K562 (cell line): ENCODE measurements around the gene PRDM15. TPM values are rescaled to one million over a fixed set of nuclear protein-coding genes. Genes with fewer than 3 reads are reported as not detected.

ENCODE experiments used
- ARID1B ChIP-seq: fragments of 450-650 bp; IDR thresholded peaks from 2 replicates; pipeline ENCODE4 v1.6.1; 2016; ENCODE audit warnings: antibody characterized with exemption, mild to moderate bottlenecking, inconsistent platforms
- HDAC3 ChIP-seq: fragments of 450-650 bp; IDR thresholded peaks from 2 replicates; pipeline ENCODE4 v1.6.1; 2018; ENCODE audit warnings: borderline replicate concordance, mild to moderate bottlenecking, moderate library complexity; ENCODE audit not compliant: partially characterized antibody
- HMG20B ChIP-seq: fragments of 250-450 bp; sonication (Bioruptor Pico); IDR thresholded peaks from 2 replicates; pipeline ENCODE4 v1.5.0; 2021; ENCODE audit warnings: mild to moderate bottlenecking
- L3MBTL2 ChIP-seq: fragments of 450-650 bp; IDR thresholded peaks from 2 replicates; pipeline ENCODE4 v1.6.1; 2016; ENCODE audit warnings: mild to moderate bottlenecking, moderate library complexity
- MEF2D ChIP-seq: conservative IDR thresholded peaks from 2 replicates; pipeline ENCODE4 v1.6.1; 2016; ENCODE audit warnings: low read depth, missing genetic modification characterization, missing compliant biosample characterization
- POLR2G ChIP-seq: fragments of 200-400 bp; formaldehyde crosslinking; IDR thresholded peaks from 2 replicates; pipeline ENCODE4 v1.6.1; 2017; ENCODE audit warnings: low read depth, mild to moderate bottlenecking, antibody characterized with exemption, low read length, moderate library complexity
- PRPF4 ChIP-seq: fragments of 200-400 bp; formaldehyde crosslinking; IDR thresholded peaks from one replicate; pipeline ENCODE4 v1.6.1; 2017; ENCODE audit warnings: low read length, low read depth, mild to moderate bottlenecking; ENCODE audit not compliant: insufficient read depth, poor library complexity, severe bottlenecking
- RBM22 ChIP-seq: fragments of 200-400 bp; formaldehyde crosslinking; IDR thresholded peaks from 2 replicates; pipeline ENCODE4 v1.6.1; 2018; ENCODE audit warnings: low read length, low read depth; ENCODE audit not compliant: poor library complexity, severe bottlenecking
- RBM34 ChIP-seq: fragments of 200-400 bp; formaldehyde crosslinking; IDR thresholded peaks from 2 replicates; pipeline ENCODE4 v1.6.1; 2018; ENCODE audit warnings: low read length, borderline replicate concordance; ENCODE audit not compliant: insufficient read depth
- SRF ChIP-seq, 2 experiments: fragments of 250-450, 450-650 bp in 1 of 2; sonication (Bioruptor Pico) in 1 of 2; sonication (generic) in 1 of 2; formaldehyde crosslinking; IDR thresholded peaks; 2 replicates each; pipeline versions ENCODE4 v1.5.0 to v1.5.1; 2020 to 2022; ENCODE audit warnings: mild to moderate bottlenecking in 1 of 2, missing genetic modification reagents in 1 of 2
- TARDBP ChIP-seq: fragments of 450-650 bp; IDR thresholded peaks from 2 replicates; pipeline ENCODE4 v1.6.1; 2016
- ZC3H4 ChIP-seq: sonication (generic); formaldehyde crosslinking; IDR thresholded peaks from 2 replicates; pipeline ENCODE4 v1.9.0; 2021; ENCODE audit warnings: missing genetic modification reagents, borderline replicate concordance
- ZFX ChIP-seq: sonication (generic); formaldehyde crosslinking; IDR thresholded peaks from 2 replicates; pipeline ENCODE4 v1.8.0; 2022; ENCODE audit warnings: mild to moderate bottlenecking, missing genetic modification reagents, moderate library complexity
- ZNF589 ChIP-seq: fragments of 200-800 bp; sonication (Bioruptor generic); IDR thresholded peaks from 2 replicates; pipeline ENCODE4 v1.6.1; 2016; ENCODE audit warnings: low read depth, missing genetic modification characterization, missing compliant biosample characterization
- ZNF79 ChIP-seq: fragments of 250-450 bp; sonication (Bioruptor Pico); IDR thresholded peaks from 2 replicates; pipeline ENCODE4 v1.4.0; 2020; ENCODE audit warnings: low read depth, mild to moderate bottlenecking, moderate library complexity
- polyA plus RNA-seq, 8 experiments: library from polyadenylated mRNA; depleted of rRNA in 4 of 8; stranded (reverse) in 5 of 8; unstranded in 3 of 8; fragments of >200 nt; fragmentation: Nextera tagmentation in 2 of 8; fragmentation: Illumina TruSeq in 1 of 8; extraction: Ambion mirVana in 2 of 8; extraction: Trizol in 1 of 8; gene quantifications; 2 replicates each; pipeline versions ENCODE4 v1.2.1 to v1.2.3, GENCODE V29; 2011 to 2014; ENCODE audit warnings: inconsistent platforms in 1 of 8, missing spikeins in 1 of 8
- total RNA-seq, 7 experiments: library from RNA; depleted of rRNA in 6 of 7; stranded (reverse); fragments of >200 nt in 6 of 7; fragmentation: Illumina TruSeq in 2 of 7; extraction: Trizol in 2 of 7; gene quantifications; 2 replicates each; pipeline versions ENCODE4 v1.2.1 to v1.2.3, GENCODE V29; 2011 to 2021; ENCODE audit warnings: low replicate concordance in 1 of 7
- TF ChIP-seq, protein P1 (sequence below), 2 experiments: IDR thresholded peaks; 2 replicates each; pipeline ENCODE4 v1.6.1; 2011; ENCODE audit warnings: borderline replicate concordance in 1 of 2, control low read depth in 1 of 2, low read depth in 1 of 2, low read length in 1 of 2, mild to moderate bottlenecking in 1 of 2, mixed read lengths in 1 of 2, moderate library complexity in 1 of 2; ENCODE audit not compliant: insufficient read depth in 1 of 2, insufficient read length in 1 of 2, poor library complexity in 1 of 2, severe bottlenecking in 1 of 2; ENCODE audit errors: extremely low read depth in 1 of 2
- TF ChIP-seq, protein P2 (sequence below): sonication (generic); formaldehyde crosslinking; IDR thresholded peaks from 2 replicates; pipeline ENCODE4 v1.8.0; 2023; ENCODE audit warnings: missing genetic modification reagents, mild to moderate bottlenecking, borderline replicate concordance
- TF ChIP-seq, protein P3 (sequence below): fragments of 450-650 bp; IDR thresholded peaks from 2 replicates; pipeline ENCODE4 v1.6.1; 2016; ENCODE audit warnings: mild to moderate bottlenecking

Gene PRDM15
- total and polyA plus RNA-seq, 9 of the 15 experiments (the other 6 are each of a cell fraction or from before 2014, with no cell fraction given): 0.93 to 9.2 (median 6.2) TPM

DNA sequence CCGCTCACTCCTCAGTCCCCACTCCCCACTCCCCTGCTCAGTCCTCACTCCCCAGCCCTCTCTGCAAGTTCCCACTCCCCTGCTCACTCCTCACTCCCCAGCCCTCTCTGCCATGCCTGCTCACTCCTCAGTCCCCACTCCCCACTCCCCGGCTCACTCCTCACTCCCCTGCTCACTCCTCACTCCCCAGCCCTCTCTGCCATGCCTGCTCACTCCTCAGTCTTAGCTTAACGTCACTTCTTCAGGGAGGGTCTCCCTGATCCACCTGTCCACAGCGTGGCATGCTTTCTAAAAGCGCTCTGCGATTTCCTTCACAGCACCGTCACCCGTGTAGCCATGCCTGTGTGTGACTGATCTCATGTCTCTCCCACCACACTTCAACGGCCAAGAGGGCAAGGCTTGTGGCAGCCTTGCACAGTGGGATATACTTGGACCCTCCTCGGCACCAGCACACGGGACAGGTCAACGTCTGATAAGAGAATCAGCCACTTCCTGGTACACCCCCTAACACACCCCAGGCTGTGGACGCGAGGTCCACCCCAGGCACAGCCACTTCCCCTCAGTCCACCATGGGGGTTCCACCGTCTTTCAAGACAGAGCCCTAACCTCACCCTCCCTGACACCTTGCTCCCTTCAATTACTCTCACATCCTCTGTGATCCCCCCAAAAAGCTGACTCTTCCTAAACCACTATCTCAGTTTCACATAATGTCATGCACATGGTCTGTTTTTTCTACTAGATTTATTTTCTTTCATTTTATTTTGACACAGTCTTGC is 14.0 kb downstream of the PRDM15 start (continued):
- TF ChIP-seq ZFX (CRISPR knock-in tag): no peak
- no peak for TF ChIP-seq POLR2G
- TF ChIP-seq ZC3H4: no peak
- no peak for TF ChIP-seq HDAC3
- TF ChIP-seq L3MBTL2: peak; percentile 66
- no peak for TF ChIP-seq ZNF79 (CRISPR knock-in tag)
- TF ChIP-seq, protein P1, sequence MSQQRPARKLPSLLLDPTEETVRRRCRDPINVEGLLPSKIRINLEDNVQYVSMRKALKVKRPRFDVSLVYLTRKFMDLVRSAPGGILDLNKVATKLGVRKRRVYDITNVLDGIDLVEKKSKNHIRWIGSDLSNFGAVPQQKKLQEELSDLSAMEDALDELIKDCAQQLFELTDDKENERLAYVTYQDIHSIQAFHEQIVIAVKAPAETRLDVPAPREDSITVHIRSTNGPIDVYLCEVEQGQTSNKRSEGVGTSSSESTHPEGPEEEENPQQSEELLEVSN (IDR thresholded peaks at IDR 0.05; ENCODE audit: borderline replicate concordance in 1 of 2, extremely low read depth in 1 of 2, insufficient read depth in 1 of 2, insufficient read length in 1 of 2, low read depth in 1 of 2, low read length in 1 of 2, poor library complexity in 1 of 2, severe bottlenecking in 1 of 2): no peak
- no peak for TF ChIP-seq RBM34
- TF ChIP-seq ARID1B: peak; percentile 51; the same call in 1 of the 2 replicates
- TF ChIP-seq, protein P2, sequence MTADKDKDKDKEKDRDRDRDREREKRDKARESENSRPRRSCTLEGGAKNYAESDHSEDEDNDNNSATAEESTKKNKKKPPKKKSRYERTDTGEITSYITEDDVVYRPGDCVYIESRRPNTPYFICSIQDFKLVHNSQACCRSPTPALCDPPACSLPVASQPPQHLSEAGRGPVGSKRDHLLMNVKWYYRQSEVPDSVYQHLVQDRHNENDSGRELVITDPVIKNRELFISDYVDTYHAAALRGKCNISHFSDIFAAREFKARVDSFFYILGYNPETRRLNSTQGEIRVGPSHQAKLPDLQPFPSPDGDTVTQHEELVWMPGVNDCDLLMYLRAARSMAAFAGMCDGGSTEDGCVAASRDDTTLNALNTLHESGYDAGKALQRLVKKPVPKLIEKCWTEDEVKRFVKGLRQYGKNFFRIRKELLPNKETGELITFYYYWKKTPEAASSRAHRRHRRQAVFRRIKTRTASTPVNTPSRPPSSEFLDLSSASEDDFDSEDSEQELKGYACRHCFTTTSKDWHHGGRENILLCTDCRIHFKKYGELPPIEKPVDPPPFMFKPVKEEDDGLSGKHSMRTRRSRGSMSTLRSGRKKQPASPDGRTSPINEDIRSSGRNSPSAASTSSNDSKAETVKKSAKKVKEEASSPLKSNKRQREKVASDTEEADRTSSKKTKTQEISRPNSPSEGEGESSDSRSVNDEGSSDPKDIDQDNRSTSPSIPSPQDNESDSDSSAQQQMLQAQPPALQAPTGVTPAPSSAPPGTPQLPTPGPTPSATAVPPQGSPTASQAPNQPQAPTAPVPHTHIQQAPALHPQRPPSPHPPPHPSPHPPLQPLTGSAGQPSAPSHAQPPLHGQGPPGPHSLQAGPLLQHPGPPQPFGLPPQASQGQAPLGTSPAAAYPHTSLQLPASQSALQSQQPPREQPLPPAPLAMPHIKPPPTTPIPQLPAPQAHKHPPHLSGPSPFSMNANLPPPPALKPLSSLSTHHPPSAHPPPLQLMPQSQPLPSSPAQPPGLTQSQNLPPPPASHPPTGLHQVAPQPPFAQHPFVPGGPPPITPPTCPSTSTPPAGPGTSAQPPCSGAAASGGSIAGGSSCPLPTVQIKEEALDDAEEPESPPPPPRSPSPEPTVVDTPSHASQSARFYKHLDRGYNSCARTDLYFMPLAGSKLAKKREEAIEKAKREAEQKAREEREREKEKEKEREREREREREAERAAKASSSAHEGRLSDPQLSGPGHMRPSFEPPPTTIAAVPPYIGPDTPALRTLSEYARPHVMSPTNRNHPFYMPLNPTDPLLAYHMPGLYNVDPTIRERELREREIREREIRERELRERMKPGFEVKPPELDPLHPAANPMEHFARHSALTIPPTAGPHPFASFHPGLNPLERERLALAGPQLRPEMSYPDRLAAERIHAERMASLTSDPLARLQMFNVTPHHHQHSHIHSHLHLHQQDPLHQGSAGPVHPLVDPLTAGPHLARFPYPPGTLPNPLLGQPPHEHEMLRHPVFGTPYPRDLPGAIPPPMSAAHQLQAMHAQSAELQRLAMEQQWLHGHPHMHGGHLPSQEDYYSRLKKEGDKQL (CRISPR knock-in tag): no peak
- TF ChIP-seq RBM22: no peak
- 0 out of 2 replicates have a peak, but pooled peaks have one; percentile 15 for TF ChIP-seq TARDBP
- no peak for TF ChIP-seq PRPF4
- TF ChIP-seq, protein P3, sequence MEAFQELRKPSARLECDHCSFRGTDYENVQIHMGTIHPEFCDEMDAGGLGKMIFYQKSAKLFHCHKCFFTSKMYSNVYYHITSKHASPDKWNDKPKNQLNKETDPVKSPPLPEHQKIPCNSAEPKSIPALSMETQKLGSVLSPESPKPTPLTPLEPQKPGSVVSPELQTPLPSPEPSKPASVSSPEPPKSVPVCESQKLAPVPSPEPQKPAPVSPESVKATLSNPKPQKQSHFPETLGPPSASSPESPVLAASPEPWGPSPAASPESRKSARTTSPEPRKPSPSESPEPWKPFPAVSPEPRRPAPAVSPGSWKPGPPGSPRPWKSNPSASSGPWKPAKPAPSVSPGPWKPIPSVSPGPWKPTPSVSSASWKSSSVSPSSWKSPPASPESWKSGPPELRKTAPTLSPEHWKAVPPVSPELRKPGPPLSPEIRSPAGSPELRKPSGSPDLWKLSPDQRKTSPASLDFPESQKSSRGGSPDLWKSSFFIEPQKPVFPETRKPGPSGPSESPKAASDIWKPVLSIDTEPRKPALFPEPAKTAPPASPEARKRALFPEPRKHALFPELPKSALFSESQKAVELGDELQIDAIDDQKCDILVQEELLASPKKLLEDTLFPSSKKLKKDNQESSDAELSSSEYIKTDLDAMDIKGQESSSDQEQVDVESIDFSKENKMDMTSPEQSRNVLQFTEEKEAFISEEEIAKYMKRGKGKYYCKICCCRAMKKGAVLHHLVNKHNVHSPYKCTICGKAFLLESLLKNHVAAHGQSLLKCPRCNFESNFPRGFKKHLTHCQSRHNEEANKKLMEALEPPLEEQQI: no peak
- no peak for TF ChIP-seq HMG20B (CRISPR knock-in tag)
- no peak for TF ChIP-seq MEF2D (tag)
- no peak for TF ChIP-seq SRF (CRISPR knock-in tag; IDR thresholded peaks at IDR 0.05)
- TF ChIP-seq ZNF589: no peak
